GM19395 (cell line): ENCODE measurements around the gene CSRP2.

Experiments
- ATAC-seq: cut with Tn5 transposase; IDR thresholded peaks from one replicate; pipeline ENCODE4 v1.9.1; 2021; ENCODE audit warnings: mild to moderate bottlenecking, moderate library complexity; ENCODE audit not compliant: unreplicated experiment

The CSRP2 gene

GRCh38 chr12:76863837-76864236 lies 15.0 kb downstream of the CSRP2 start:
- ATAC-seq = no peak

DNA sequence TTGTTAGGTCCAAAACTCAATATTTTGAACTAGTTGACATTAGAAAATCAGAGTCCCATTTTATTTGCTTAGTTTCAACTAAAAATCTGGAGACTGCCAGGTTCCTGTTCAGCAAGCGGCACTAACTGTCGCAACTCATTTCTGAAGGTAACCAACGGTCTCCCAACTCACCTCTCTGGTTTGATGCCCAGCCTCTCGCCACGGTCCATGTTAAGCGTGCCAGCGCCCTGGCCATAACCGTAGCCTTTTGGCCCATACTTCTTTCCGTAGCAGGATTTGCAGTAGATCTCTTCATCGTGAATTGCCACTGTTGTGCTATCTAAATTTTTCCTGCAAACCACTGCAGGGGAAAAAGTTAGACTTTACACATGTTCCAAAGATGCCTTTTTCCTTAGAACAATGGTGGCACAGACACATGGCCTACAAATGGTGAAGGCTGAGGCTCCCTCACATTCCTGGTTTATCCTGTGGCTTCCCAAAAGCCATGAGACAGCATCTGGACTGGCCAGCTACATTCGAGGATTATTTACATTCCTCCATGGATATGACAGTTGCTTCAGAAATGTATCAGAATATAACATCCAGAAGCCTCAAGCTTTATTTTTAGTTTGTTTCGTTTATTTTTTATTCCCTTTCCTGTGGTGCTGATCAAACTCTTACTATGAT lies 15.7 kb downstream of the CSRP2 start:
- no peak for ATAC-seq

GRCh38 chr12:76860256-76860655 lies 18.6 kb downstream of the CSRP2 start:
- no peak for ATAC-seq

- no peak for ATAC-seq
Observed at GRCh38 chr12:76859611-76860010, 19.2 kb downstream of the CSRP2 start.

DNA sequence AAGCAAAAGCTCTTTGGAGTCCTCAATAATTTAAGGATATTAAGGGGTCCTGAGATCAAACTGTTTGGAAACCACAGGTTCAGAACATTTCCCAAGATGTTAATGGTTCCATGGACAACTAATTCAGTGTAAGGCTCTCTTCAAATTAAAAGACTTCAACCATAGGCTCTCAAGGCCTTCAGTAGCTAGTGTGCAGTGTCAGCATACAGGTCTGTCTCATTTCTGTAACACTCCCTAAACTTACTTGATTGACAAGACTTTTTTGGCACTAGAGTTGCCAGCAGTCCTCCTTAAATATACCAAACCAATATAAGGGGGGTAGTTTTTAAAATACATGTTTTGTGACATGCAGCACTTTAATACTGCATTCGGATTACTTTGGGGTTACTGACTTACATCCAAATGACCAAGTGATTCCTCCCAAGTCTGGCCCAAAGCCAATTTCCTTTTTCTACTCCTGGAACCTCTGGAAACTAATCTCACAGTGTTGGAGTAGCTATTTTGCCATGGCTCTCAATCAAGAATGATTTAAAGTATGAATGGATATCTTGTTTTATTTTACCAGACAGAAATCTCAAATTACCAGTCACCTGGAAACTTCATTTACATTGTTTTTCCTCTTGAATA lies 22.7 kb downstream of the CSRP2 start:
- no peak for ATAC-seq

- ATAC-seq = no peak
Observed at GRCh38 chr12:76855271-76855670, 23.5 kb downstream of the CSRP2 start.

- no peak for ATAC-seq
Observed at GRCh38 chr12:76852106-76852505, 26.7 kb downstream of the CSRP2 start.

DNA sequence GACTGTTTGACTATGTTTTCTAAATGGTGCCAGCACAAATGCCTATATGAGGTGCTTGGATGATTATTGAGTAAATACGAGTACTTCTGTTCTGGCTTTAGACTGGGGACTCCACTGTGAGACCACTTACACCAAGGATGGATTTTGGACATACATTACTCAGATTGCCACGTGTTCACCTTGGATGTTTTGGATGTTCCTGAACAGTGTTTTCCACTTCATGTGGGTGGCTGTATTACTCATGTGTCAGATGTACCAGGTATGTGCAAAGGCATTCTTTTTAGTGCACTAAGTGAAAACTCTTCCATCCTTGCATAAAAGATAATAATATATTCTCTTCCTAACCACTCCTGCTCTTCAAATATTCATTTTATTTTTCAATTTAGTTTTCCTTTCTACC lies 30.7 kb downstream of the CSRP2 start:
- no peak for ATAC-seq

- ATAC-seq = no peak
Observed at GRCh38 chr12:76847260-76847659, 31.6 kb downstream of the CSRP2 start.

DNA sequence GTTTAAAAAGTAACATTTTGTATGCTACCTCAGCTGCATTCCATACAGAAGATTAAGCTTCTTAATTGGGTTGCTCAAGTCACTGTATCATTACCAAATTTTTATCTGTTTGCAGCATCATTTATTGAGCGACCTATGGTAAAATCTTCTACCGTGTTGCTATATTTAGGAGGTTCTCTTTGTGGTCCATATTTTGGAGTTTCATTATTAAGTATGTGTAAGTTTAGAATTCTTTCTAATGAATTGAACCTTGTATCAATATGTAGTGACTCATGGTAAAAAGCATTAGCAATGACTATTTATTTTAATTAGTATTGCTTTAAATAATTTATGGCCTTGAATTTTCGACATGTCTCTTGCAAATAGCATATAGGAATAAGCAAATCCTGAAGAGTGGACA lies 42.2 kb downstream of the CSRP2 start:
- peak; percentile 52 for ATAC-seq

- ATAC-seq = no peak
Observed at GRCh38 chr12:76830436-76830835, 48.4 kb downstream of the CSRP2 start.

- no peak for ATAC-seq
Observed at GRCh38 chr12:76820888-76821482, 57.8 kb downstream of the CSRP2 start.

DNA sequence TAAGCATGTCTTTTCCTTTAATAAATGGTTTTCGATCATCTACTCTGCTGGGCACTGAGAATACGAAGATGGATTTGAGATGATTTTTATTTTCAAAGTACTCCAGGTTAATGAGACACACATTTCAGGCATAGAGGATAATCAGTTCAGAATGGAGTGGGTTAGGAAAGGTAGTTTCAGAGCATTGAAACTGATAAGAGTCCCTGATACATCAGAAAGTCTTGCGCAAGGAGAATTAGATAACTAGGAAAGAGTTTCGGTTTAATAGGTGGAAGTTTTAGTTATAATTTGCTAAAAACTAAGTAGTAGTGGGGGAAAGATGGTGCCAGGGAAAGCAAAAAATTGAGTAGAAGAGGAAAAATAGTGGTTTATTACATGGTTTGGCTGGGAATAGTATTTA lies 64.8 kb downstream of the CSRP2 start:
- no peak for ATAC-seq

GRCh38 chr12:76813265-76813664 lies 65.6 kb downstream of the CSRP2 start:
- ATAC-seq = no peak

GRCh38 chr12:76811976-76812375 lies 66.8 kb downstream of the CSRP2 start:
- no peak for ATAC-seq

- ATAC-seq = no peak
Observed at GRCh38 chr12:76810671-76811419, 68.0 kb downstream of the CSRP2 start.
